ENCODE measurements around the gene SLC16A12.

Gene SLC16A12

GRCh38 chr10:89524279-89524678 is 11.1 kb downstream of the SLC16A12 start:
- TF ChIP-seq CTCF (IDR thresholded peaks at IDR 0.05; ENCODE audit: low read depth, low read length): no peak
- Histone ChIP-seq H4K20me1 (ENCODE audit: insufficient read depth, low read length) (no peaks in the 10 kb centered on the region), H3K4me3 (ENCODE audit: low read length) (no peak overlapping the region), H3K27ac (ENCODE audit: low read length) (no peak overlapping the region), H3K4me1 (ENCODE audit: low read length) (no peaks in the 10 kb centered on the region), H2AFZ (ENCODE audit: low read depth, low read length) (no peak overlapping the region), H3K4me2 (ENCODE audit: low read length) (no peak overlapping the region), H3K36me3 (replicated peaks; ENCODE audit: low read depth, low read length) (no peaks in the 10 kb centered on the region), H3K79me2 (ENCODE audit: low read length) (no peaks in the 10 kb centered on the region), H3K27me3 (ENCODE audit: low read depth, low read length) (no peaks in the 10 kb centered on the region), H3K9ac (ENCODE audit: low read length) (no peak overlapping the region), H3K9me3 (ENCODE audit: insufficient read depth, low read length) (no peaks in the 10 kb centered on the region)

GRCh38 chr10:89523274-89523673 is 12.1 kb downstream of the SLC16A12 start:
- Histone ChIP-seq H2AFZ (ENCODE audit: low read depth, low read length) (no peak overlapping the region), H3K4me2 (ENCODE audit: low read length) (no peak overlapping the region)
- TF ChIP-seq EZH2phosphoT487 (IDR thresholded peaks at IDR 0.05; ENCODE audit: low read depth) (no peak), CTCF (IDR thresholded peaks at IDR 0.05; ENCODE audit: low read depth, low read length) (no peak)

GRCh38 chr10:89522463-89522862 is 12.9 kb downstream of the SLC16A12 start:
- Histone ChIP-seq H4K20me1 (ENCODE audit: insufficient read depth, low read length) (no peaks in the 10 kb centered on the region), H2AFZ (ENCODE audit: low read depth, low read length) (no peak overlapping the region), H3K4me3 (ENCODE audit: low read length) (no peak overlapping the region), H3K4me2 (ENCODE audit: low read length) (no peak overlapping the region), H3K27ac (ENCODE audit: low read length) (no peak overlapping the region), H3K9ac (ENCODE audit: low read length) (no peak overlapping the region), H3K9me3 (ENCODE audit: insufficient read depth, low read length) (no peaks in the 10 kb centered on the region), H3K79me2 (ENCODE audit: low read length) (no peaks in the 10 kb centered on the region), H3K27me3 (ENCODE audit: low read depth, low read length) (no peaks in the 10 kb centered on the region), H3K36me3 (replicated peaks; ENCODE audit: low read depth, low read length) (no peaks in the 10 kb centered on the region), H3K4me1 (ENCODE audit: low read length) (no peaks in the 10 kb centered on the region)
- TF ChIP-seq EZH2phosphoT487 (IDR thresholded peaks at IDR 0.05; ENCODE audit: low read depth): no peak
- no peak for TF ChIP-seq CTCF (IDR thresholded peaks at IDR 0.05; ENCODE audit: low read depth, low read length)

More at GRCh38 chr10:89523274-89523673, 12.1 kb downstream of the SLC16A12 start:
- H3K4me1 ChIP-seq (ENCODE audit: low read length): no peaks in the 10 kb centered on the region
- no peaks in the 10 kb centered on the region for H3K9me3 ChIP-seq (ENCODE audit: insufficient read depth, low read length)
- H3K9ac ChIP-seq (ENCODE audit: low read length): no peak overlapping the region
- no peak overlapping the region for H3K4me3 ChIP-seq (ENCODE audit: low read length)
- H3K27me3 ChIP-seq (ENCODE audit: low read depth, low read length): no peaks in the 10 kb centered on the region
- no peaks in the 10 kb centered on the region for H4K20me1 ChIP-seq (ENCODE audit: insufficient read depth, low read length)
- H3K36me3 ChIP-seq (replicated peaks; ENCODE audit: low read depth, low read length): no peaks in the 10 kb centered on the region
- H3K27ac ChIP-seq (ENCODE audit: low read length): no peak overlapping the region
- no peaks in the 10 kb centered on the region for H3K79me2 ChIP-seq (ENCODE audit: low read length)

GRCh38 chr10:89521368-89521767 is 14.0 kb downstream of the SLC16A12 start:
- H3K36me3 ChIP-seq (replicated peaks; ENCODE audit: low read depth, low read length): no peaks in the 10 kb centered on the region
- no peaks in the 10 kb centered on the region for H3K4me1 ChIP-seq (ENCODE audit: low read length)
- H2AFZ ChIP-seq (ENCODE audit: low read depth, low read length): no peak overlapping the region
- no peaks in the 10 kb centered on the region for H3K27me3 ChIP-seq (ENCODE audit: low read depth, low read length)
- no peaks in the 10 kb centered on the region for H3K9me3 ChIP-seq (ENCODE audit: insufficient read depth, low read length)
- H4K20me1 ChIP-seq (ENCODE audit: insufficient read depth, low read length): no peaks in the 10 kb centered on the region
- no peak overlapping the region for H3K9ac ChIP-seq (ENCODE audit: low read length)
- no peak overlapping the region for H3K27ac ChIP-seq (ENCODE audit: low read length)
- TF ChIP-seq EZH2phosphoT487 (IDR thresholded peaks at IDR 0.05; ENCODE audit: low read depth): no peak
- TF ChIP-seq CTCF (IDR thresholded peaks at IDR 0.05; ENCODE audit: low read depth, low read length): no peak
- no peaks in the 10 kb centered on the region for H3K79me2 ChIP-seq (ENCODE audit: low read length)
- no peak overlapping the region for H3K4me2 ChIP-seq (ENCODE audit: low read length)
- H3K4me3 ChIP-seq (ENCODE audit: low read length): no peak overlapping the region
